Measurements from ENCODE around the gene SUN1. TPM values are rescaled to one million over a fixed set of nuclear protein-coding genes. Genes with fewer than 3 reads are reported as not detected.
A peak's percentile ranks its signal among the peaks of the same experiment; 100 is the strongest.
"Not testable (repeated sequence)": the region's sequence is repeated elsewhere in the genome, so short reads cannot be mapped to it uniquely, and the experiment has no call there.

Gene SUN1
- total RNA-seq, 2 donors from 2014 or later: 46.4 to 103 TPM

DNA sequence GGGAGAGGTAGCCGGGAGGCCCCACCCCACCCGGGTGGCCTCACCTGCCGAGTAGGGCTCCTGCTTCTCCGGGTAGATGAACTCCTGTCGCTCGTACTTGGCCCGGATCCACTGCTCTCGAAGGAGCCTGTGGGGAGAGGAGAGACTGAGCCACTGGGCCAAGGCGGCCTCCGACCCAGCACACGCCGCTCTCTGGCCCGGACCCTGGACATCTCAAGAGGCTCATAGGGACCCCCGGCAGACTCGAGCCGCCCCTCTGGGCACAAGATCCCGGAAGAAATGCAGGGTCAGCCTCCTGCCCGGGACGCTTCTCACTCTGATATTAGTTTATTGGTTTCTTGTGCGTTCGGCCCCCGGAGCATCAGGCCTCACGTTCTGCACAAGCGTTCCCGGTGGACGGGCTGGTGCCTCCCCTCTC, 87.7 kb downstream of the SUN1 start:
- H3K36me3 Mint-ChIP-seq (ENCODE audit: low read depth): peaks cover 5% of the 10 kb centered on the region
- H3K27me3 Mint-ChIP-seq: no peaks in the 10 kb centered on the region
- no peak overlapping the region for H3K4me3 Mint-ChIP-seq
- H3K27ac Mint-ChIP-seq: no peak overlapping the region
- no peaks in the 10 kb centered on the region for H3K9me3 Mint-ChIP-seq
- H3K4me1 Mint-ChIP-seq: peaks cover 11% of the 10 kb centered on the region
- no peak for ATAC-seq (replicated peaks)

- peak; percentile 18 for ATAC-seq (replicated peaks)
- Mint-ChIP-seq H3K4me3 (peak overlapping the region; percentile 83), H3K4me1 (peaks cover 11% of the 10 kb centered on the region), H3K9me3 (no peaks in the 10 kb centered on the region), H3K36me3 (ENCODE audit: low read depth) (peaks cover 5% of the 10 kb centered on the region), H3K27ac (peak overlapping the region; percentile 46), H3K27me3 (no peaks in the 10 kb centered on the region)
These were observed 88.2 kb downstream of the SUN1 start for GRCh38 chr7:920351-921070.

GRCh38 chr7:921071-921461, 88.8 kb downstream of the SUN1 start:
- no peak for ATAC-seq (replicated peaks)
- Mint-ChIP-seq H3K27me3 (no peaks in the 10 kb centered on the region), H3K4me1 (peaks cover 11% of the 10 kb centered on the region), H3K36me3 (ENCODE audit: low read depth) (peaks cover 5% of the 10 kb centered on the region), H3K27ac (peak overlapping the region; percentile 46), H3K9me3 (no peaks in the 10 kb centered on the region), H3K4me3 (peak overlapping the region; percentile 83)

DNA sequence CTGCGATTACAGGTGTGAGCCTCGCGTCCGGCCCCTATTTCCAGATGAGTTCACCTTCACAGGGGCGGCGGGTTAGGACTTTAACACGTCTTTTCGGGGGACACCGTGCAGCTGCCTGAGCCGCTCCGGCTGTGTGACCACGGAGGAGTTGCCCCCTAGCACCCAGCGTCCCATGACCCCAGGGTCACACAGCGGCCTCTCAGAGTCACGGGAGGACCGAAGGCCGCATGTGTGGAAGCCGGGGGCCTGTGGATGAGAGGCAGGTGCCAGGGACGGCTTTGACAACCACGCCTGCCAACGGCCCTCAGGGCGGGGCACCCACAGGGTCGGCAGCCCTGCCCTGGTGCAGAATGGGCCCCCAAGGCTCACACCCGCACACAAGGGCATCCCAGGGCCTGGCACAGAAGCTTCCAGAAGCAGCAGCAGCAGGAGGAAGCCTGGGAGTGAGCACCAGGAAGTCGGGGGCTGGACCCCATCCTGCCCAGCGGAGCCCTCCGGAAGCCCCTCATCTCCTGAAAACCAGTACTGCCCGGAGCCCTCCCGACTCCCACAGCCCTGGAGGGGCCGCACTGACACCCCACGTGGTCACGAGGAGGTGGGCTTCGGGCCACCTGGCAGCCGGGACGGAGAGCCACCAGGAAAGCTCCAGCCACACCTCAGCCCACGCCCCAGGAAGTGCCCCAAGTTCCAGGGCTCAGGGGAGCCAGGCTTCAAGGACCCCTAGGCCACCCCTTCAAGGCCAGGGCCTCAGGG, 89.5 kb downstream of the SUN1 start:
- Mint-ChIP-seq H3K36me3 (ENCODE audit: low read depth) (peaks cover 5% of the 10 kb centered on the region), H3K4me1 (peaks cover 11% of the 10 kb centered on the region), H3K27ac (peak overlapping the region; percentile 91), H3K4me3 (peak overlapping the region; percentile 83), H3K27me3 (no peaks in the 10 kb centered on the region), H3K9me3 (no peaks in the 10 kb centered on the region)
- ATAC-seq (replicated peaks): no peak

GRCh38 chr7:922334-923107, 90.2 kb downstream of the SUN1 start:
- peak; percentile 18 for ATAC-seq (replicated peaks)
- Mint-ChIP-seq H3K36me3 (ENCODE audit: low read depth) (peaks cover 5% of the 10 kb centered on the region), H3K9me3 (no peaks in the 10 kb centered on the region), H3K27ac (peak overlapping the region; percentile 91), H3K4me3 (peak overlapping the region; percentile 83), H3K4me1 (peaks cover 11% of the 10 kb centered on the region), H3K27me3 (no peaks in the 10 kb centered on the region)

GRCh38 chr7:923108-924041, 91.1 kb downstream of the SUN1 start:
- Mint-ChIP-seq H3K27me3 (no peaks in the 10 kb centered on the region), H3K27ac (peak overlapping the region; percentile 91), H3K4me3 (peak overlapping the region; percentile 83), H3K36me3 (ENCODE audit: low read depth) (peaks cover 6% of the 10 kb centered on the region), H3K4me1 (peaks cover 11% of the 10 kb centered on the region), H3K9me3 (no peaks in the 10 kb centered on the region)
- ATAC-seq (replicated peaks): peak; percentile 90

GRCh38 chr7:924042-924441, 91.8 kb downstream of the SUN1 start:
- Mint-ChIP-seq H3K4me3 (peak overlapping the region; percentile 76), H3K4me1 (peaks cover 11% of the 10 kb centered on the region), H3K27ac (peak overlapping the region; percentile 78), H3K36me3 (ENCODE audit: low read depth) (peaks cover 11% of the 10 kb centered on the region)
- H3K9me3 Mint-ChIP-seq; H3K27me3 Mint-ChIP-seq; ATAC-seq (replicated peaks): not testable (repeated sequence)

Other genes starting within 250 kb of the SUN1 start
- gene DNAAF5, start 105.8 kb upstream of the SUN1 start, total RNA-seq: 10 to 100 TPM; 15.1 to 39.9 TPM
- gene PRKAR1B, start 105.2 kb upstream of the SUN1 start, total RNA-seq: 10 to 100 TPM; 26.2 to 56.0 TPM
- 10 to 100 TPM; 17.1 to 43.0 TPM for gene GET4, start 44.1 kb downstream of the SUN1 start, total RNA-seq
- gene ADAP1, start 122.2 kb downstream of the SUN1 start, total RNA-seq: 10 to 100 TPM in 1 of 2 donors, 1 to 10 TPM in 1; 2.3 to 23.7 TPM
- 10 to 100 TPM; 13.7 to 20.8 TPM for gene COX19, start 143.1 kb downstream of the SUN1 start, total RNA-seq
- gene CYP2W1, start 150.7 kb downstream of the SUN1 start, total RNA-seq: not detected
- gene GPR146, start 212.1 kb downstream of the SUN1 start, total RNA-seq: 10 to 100 TPM in 1 of 2 donors, 1 to 10 TPM in 1; 2.0 to 14.9 TPM

Measured in activated T-helper 17 cell treated with anti-CD3 and anti-CD28 coated beads, Interleukin-2, amount 50 U/mL, for 72 hours (primary cell).